ENCODE measurements around the gene RMC1.

RMC1 gene

GRCh38 chr18:23528580-23529472 lies 25.5 kb downstream of the RMC1 start:
- in situ Hi-C loops (cut with HindIII; ENCODE audit: low sequenced_read_pairs) = no loop called here

- in situ Hi-C loops (cut with HindIII; ENCODE audit: low sequenced_read_pairs) = no loop called here
Observed at GRCh38 chr18:23529604-23530003, 26.3 kb downstream of the RMC1 start.

GRCh38 chr18:23530195-23530594 lies 26.9 kb downstream of the RMC1 start:
- in situ Hi-C loops (cut with HindIII; ENCODE audit: low sequenced_read_pairs) = no loop called here

- in situ Hi-C loops (cut with HindIII; ENCODE audit: low sequenced_read_pairs) = no loop called here
Observed at GRCh38 chr18:23531912-23532311, 28.6 kb downstream of the RMC1 start.

- in situ Hi-C loops (cut with HindIII; ENCODE audit: low sequenced_read_pairs) = no loop called here
Observed at GRCh38 chr18:23532848-23533247, 29.5 kb downstream of the RMC1 start.

- in situ Hi-C loops (cut with HindIII; ENCODE audit: low sequenced_read_pairs) = no loop called here
Observed at GRCh38 chr18:23534276-23534675, 31.0 kb downstream of the RMC1 start.

GRCh38 chr18:23536204-23536603 lies 32.9 kb downstream of the RMC1 start:
- in situ Hi-C loops (cut with HindIII; ENCODE audit: low sequenced_read_pairs) = no loop called here

GRCh38 chr18:23537274-23537673 lies 34.0 kb downstream of the RMC1 start:
- in situ Hi-C loops (cut with HindIII; ENCODE audit: low sequenced_read_pairs) = no loop called here

GRCh38 chr18:23538001-23538400 lies 34.7 kb downstream of the RMC1 start:
- in situ Hi-C loops (cut with HindIII; ENCODE audit: low sequenced_read_pairs) = no loop called here

GRCh38 chr18:23538870-23539269 lies 35.6 kb downstream of the RMC1 start:
- in situ Hi-C loops (cut with HindIII; ENCODE audit: low sequenced_read_pairs) = no loop called here

GRCh38 chr18:23539296-23539695 lies 36.0 kb downstream of the RMC1 start:
- in situ Hi-C loops (cut with HindIII; ENCODE audit: low sequenced_read_pairs) = no loop called here

- in situ Hi-C loops (cut with HindIII; ENCODE audit: low sequenced_read_pairs) = no loop called here
Observed at GRCh38 chr18:23539911-23540525, 36.7 kb downstream of the RMC1 start.

GRCh38 chr18:23540867-23541266 lies 37.6 kb downstream of the RMC1 start:
- in situ Hi-C loops (cut with HindIII; ENCODE audit: low sequenced_read_pairs) = no loop called here

- in situ Hi-C loops (cut with HindIII; ENCODE audit: low sequenced_read_pairs) = no loop called here
Observed at GRCh38 chr18:23541349-23542093, 38.2 kb downstream of the RMC1 start.

GRCh38 chr18:23542461-23542860 lies 39.1 kb downstream of the RMC1 start:
- in situ Hi-C loops (cut with HindIII; ENCODE audit: low sequenced_read_pairs) = no loop called here

GRCh38 chr18:23545247-23545789 lies 42.0 kb downstream of the RMC1 start:
- in situ Hi-C loops (cut with HindIII; ENCODE audit: low sequenced_read_pairs) = no loop called here

- in situ Hi-C loops (cut with HindIII; ENCODE audit: low sequenced_read_pairs) = no loop called here
Observed at GRCh38 chr18:23547306-23547705, 44.0 kb downstream of the RMC1 start.

GRCh38 chr18:23547846-23548245 lies 44.5 kb downstream of the RMC1 start:
- in situ Hi-C loops (cut with HindIII; ENCODE audit: low sequenced_read_pairs) = no loop called here

GRCh38 chr18:23548275-23548674 lies 45.0 kb downstream of the RMC1 start:
- in situ Hi-C loops (cut with HindIII; ENCODE audit: low sequenced_read_pairs) = no loop called here

- in situ Hi-C loops (cut with HindIII; ENCODE audit: low sequenced_read_pairs) = no loop called here
Observed at GRCh38 chr18:23548719-23549118, 45.4 kb downstream of the RMC1 start.

GRCh38 chr18:23550898-23551297 lies 47.6 kb downstream of the RMC1 start:
- in situ Hi-C loops (cut with HindIII; ENCODE audit: low sequenced_read_pairs) = no loop called here

Data from DLD1 (cell line).